ENCODE results near the gene NEK5.
"Not testable (repeated sequence)": the region's sequence is repeated elsewhere in the genome, so short reads cannot be mapped to it uniquely, and the experiment has no call there.

The NEK5 gene, protein sequence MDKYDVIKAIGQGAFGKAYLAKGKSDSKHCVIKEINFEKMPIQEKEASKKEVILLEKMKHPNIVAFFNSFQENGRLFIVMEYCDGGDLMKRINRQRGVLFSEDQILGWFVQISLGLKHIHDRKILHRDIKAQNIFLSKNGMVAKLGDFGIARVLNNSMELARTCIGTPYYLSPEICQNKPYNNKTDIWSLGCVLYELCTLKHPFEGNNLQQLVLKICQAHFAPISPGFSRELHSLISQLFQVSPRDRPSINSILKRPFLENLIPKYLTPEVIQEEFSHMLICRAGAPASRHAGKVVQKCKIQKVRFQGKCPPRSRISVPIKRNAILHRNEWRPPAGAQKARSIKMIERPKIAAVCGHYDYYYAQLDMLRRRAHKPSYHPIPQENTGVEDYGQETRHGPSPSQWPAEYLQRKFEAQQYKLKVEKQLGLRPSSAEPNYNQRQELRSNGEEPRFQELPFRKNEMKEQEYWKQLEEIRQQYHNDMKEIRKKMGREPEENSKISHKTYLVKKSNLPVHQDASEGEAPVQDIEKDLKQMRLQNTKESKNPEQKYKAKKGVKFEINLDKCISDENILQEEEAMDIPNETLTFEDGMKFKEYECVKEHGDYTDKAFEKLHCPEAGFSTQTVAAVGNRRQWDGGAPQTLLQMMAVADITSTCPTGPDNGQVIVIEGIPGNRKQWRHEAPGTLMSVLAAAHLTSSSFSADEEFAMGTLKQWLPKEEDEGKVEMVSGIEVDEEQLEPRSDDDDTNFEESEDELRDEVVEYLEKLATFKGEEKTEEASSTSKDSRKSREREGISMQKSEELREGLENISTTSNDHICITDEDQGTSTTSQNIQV

DNA sequence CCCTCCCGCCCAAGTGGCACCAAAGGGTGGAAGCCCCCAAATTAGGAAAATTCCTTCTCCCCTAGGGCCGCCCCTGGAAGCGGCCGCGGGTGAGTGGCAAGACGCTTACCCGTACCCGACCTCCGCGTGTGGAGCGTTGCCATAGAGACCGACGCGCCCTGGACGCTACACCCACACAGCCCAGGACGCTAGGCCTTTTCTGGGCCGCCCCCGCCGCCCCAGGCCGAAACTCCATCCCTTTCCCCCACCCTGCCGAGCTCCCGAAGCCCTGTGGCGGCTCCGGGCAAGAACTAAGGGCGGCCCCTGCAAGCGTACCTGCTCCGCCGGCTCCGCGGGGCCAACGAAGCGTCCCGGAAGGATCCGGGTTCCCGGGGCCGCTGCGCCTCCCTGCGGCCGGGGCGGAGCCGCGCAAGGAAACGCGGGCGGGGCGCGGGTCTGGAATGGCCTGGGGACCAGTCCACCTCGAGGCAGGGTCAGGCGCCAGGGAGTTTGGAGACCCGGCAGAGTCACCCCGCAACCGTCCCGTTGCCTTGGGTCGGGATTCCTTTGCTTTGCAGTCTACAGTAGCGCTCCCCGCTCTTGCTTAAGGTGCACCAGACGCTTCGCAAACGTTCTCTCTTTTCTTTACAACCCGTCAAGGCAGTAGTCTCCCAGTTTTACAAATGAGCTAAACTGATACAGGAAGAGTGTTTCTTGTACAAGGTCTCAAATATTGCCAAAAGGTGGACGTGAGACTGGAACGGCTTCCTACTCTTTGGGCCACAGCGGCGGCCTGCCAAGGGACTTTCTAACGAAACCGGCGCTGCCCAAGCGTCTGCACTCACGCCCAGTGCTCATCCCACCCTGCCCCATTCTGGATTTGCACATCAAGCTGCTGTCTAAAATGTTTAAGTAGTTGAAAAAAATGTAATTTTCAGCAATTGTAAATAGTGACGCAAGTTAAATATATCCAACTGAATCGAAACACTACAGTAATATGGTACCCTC, at the start of gene NEK5:
TSS of gene NEK5 (minus strand) at position 360 of the 987 bp plus-strand sequence. CDS start 1,591 bp downstream, outside the sequence.
- in situ Hi-C loops (cut with HindIII; ENCODE audit: low pct_ligation_motif_present, low pct_unique_long_range_greater_than_20kb, low sequenced_read_pairs): no loop called here
- DNase-seq: peak; percentile 62

DNA sequence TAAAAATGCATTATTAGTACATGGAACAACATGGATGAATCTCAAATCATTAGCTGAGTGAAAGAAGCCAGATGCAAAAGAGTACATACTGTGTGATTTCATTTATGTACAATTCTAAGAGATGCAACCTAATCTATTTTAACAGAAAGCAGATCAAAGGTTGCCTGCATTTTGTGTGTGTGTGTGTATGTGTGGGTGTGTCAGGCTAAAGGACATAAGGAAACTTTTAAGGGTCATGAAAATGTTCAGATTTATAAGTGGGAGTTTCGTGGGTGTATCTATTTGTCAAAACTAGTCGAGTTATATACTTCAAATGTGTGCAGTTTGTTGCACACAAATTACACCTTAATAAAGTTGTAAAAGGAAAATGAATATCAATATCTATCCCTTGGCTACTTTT, 48.4 kb upstream of the NEK5 start:
- DNase-seq: no peak
- in situ Hi-C loops (cut with HindIII; ENCODE audit: low pct_ligation_motif_present, low pct_unique_long_range_greater_than_20kb, low sequenced_read_pairs): no loop called here

DNA sequence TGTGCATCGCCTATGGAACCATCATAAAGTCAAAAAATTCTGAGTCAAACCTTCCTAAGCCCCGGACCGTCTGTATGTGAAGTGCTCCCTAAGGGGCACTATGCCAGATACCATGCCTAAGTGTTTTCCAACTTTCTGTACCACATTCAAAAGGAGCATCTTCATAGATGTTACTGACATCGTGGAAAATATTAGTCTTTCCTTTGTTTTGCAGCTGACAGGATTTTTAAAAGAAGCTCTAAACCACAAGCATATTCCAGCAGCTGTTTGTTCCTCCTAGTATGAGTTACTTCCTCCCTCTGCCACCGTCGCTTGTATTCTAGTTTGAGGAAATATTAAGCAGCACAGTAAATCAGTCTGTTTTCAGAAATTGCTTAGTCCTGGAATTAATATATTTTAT, 45.1 kb upstream of the NEK5 start:
- in situ Hi-C loops (cut with HindIII; ENCODE audit: low pct_ligation_motif_present, low pct_unique_long_range_greater_than_20kb, low sequenced_read_pairs); DNase-seq: not testable (repeated sequence)

DNA sequence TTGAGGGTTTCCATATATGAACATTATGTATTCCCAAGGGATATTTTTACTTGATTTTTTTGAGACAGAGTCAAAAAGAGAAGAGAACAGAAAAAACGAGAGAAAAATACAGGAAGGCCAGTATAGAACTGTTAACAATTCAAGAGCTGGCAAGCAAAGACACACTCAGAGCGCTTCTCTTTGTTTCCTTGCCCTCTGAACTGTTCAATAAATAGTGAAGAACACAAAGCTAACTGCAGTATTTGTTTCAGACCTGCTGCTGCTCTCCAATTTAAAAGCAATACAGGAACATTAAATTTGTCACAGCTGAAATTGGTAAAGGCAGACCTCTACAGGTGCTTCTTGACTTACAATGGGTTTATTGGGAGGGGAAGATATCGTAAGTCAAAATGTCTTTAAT, 44.5 kb upstream of the NEK5 start:
- no peak for DNase-seq
- in situ Hi-C loops (cut with HindIII; ENCODE audit: low pct_ligation_motif_present, low pct_unique_long_range_greater_than_20kb, low sequenced_read_pairs): no loop called here

DNA sequence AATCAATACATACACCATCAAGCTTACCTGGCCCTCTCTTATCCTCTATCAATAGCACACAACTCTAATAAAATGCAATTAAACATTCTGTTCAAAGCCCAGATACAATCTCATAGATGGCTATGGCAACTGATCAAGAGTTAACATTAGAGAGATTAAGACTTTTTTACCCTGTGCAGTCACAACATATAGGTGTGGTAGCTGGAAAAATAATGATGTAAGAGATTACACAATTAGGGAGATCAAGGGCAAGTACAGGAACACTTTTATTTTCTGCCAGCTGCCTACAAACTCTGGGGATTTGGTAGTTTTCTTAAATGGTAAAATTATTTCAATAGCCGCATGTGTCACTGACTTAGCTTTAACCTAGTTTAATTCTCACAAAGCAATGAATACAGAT, 42.8 kb upstream of the NEK5 start:
- DNase-seq; in situ Hi-C loops (cut with HindIII; ENCODE audit: low pct_ligation_motif_present, low pct_unique_long_range_greater_than_20kb, low sequenced_read_pairs): not testable (repeated sequence)

DNA sequence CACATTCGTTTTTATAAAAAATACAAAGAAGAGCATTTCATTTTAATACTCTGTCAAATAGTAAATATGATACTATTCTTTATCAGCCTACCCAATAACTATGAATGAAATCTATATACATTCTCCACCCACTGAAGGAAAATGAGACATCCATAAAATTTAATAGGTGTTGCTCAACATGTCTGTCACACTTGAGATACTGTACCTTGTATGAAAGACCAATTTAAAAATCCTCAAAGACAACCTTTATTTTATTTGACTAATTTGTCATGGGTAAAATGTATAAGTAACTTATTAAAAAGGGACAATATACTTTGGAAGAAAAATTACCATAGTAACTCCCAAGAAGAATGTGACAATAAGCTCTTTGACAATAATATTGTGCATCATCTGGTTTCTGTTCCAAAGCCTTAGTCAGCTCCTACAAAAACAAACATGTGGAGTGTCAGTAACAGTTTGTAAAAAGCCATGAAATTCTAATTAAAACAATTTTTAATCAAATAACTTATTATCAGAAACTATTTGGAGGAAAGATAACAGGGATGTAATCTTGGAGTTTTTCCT, 42.0 kb upstream of the NEK5 start:
- DNase-seq; in situ Hi-C loops (cut with HindIII; ENCODE audit: low pct_ligation_motif_present, low pct_unique_long_range_greater_than_20kb, low sequenced_read_pairs): not testable (repeated sequence)

DNA sequence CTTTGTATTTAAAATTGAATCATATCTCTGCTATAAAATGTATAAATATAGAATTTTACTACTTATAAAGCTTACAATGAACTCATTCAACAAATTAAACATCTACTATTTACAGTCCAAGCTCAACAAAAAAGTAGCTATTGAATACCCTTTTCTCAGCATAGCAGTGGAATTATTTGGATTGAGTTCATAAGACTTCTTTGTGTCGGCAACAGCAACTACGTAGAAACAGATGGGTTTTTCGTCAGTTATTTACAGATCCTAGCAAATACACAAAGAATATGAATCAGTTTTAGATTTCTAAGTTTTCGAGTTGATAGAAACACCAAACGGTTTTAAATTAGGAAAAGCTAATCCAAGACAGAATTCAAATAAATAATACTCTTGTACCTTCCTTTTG, 41.0 kb upstream of the NEK5 start:
- in situ Hi-C loops (cut with HindIII; ENCODE audit: low pct_ligation_motif_present, low pct_unique_long_range_greater_than_20kb, low sequenced_read_pairs): no loop called here
- DNase-seq: no peak

DNA sequence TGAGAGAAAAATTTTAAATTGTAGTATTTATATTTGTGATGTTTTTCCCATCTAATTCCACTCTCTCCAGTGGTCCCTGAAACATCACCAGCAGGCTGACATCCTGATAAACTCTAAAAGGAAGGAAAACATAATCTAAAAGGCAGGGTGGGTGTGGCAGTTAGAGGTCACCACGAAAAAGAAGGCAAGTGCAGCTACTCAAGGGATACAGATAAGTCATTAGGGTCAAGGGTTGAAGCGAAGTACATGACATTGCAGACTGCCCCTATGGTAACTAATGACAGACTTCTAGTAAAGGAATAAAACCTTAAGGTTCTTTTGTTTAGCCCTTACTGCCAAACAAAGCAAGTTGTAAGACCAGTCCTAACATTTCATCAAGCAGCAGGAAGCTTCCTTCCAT, 36.5 kb upstream of the NEK5 start:
- in situ Hi-C loops (cut with HindIII; ENCODE audit: low pct_ligation_motif_present, low pct_unique_long_range_greater_than_20kb, low sequenced_read_pairs): no loop called here
- DNase-seq: no peak

DNA sequence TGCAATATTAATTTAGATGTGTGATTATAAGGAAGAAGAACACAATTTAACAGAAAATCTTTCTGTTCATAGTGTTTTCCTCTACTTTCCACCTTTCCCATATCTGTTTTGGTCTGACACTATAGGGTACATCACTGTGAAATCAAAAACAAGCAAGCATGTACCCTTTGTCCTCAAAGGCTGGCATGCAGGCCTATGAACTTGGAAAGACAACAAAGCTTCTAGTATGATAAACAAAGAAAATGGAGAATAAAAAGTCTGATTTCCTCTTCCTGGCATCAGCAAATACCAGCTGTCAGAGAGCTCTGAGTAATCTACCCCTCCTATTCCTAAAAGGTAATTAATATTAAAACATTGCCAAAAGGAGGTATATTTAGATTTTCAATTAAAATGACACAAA, 36.1 kb upstream of the NEK5 start:
- in situ Hi-C loops (cut with HindIII; ENCODE audit: low pct_ligation_motif_present, low pct_unique_long_range_greater_than_20kb, low sequenced_read_pairs): no loop called here
- no peak for DNase-seq

DNA sequence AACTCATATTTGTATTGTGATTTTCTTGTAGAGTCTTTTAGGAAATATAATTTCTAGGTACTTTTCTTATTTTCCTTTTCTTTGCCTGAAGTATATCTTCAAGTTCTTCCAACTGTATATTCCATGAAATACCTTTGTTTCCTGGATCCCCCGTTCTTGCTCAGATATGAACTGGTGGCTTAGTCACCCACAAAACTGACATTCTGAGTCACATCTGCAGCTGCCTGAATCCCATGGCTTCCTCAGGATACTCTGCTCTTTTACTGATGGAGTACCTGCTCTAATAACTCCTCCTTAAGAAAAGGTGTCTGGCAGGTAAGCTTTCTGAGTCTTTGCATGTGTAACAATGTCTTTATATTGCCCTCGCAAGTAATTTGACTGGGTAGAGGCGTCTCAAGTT, 35.0 kb upstream of the NEK5 start:
- in situ Hi-C loops (cut with HindIII; ENCODE audit: low pct_ligation_motif_present, low pct_unique_long_range_greater_than_20kb, low sequenced_read_pairs); DNase-seq: not testable (repeated sequence)

DNA sequence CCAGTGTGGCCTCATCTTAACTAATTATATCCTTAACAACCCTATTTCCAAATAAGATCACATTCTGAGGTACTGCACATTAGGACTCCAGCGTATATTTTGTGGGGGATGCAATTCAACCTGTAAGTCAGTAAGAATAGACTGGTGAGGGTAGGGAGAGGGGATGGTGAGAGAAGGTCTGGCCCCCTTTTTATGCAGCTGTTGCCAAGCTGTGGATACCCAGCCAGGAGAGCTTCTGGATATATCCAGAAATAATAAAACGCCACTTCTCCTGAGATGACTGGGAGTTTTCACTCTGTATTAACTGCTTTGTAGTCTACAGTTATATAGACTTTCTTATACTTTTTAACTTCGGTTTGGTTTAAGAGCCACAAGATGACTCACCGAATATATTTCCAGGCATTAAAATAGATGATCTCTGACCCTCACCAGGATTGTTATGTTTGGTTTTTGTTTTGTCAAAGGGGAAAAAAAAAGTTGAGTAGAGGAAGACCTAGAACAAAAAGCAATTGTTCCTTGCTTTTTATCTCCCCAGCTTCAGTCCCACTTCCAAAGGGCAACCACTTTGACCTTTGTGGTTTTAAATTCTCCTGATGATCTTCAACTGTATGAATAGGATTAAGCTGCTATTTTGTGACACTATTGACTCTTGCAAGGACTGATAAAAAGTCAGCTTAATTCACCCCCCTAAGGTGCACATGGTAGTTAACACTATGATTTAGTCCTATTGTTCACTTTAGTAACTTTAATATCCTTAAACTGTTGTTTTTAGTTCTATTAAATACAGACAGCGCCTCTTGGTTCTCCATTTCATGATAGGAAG, 33.6 kb upstream of the NEK5 start:
- in situ Hi-C loops (cut with HindIII; ENCODE audit: low pct_ligation_motif_present, low pct_unique_long_range_greater_than_20kb, low sequenced_read_pairs): no loop called here
- peak; percentile 26 for DNase-seq

DNA sequence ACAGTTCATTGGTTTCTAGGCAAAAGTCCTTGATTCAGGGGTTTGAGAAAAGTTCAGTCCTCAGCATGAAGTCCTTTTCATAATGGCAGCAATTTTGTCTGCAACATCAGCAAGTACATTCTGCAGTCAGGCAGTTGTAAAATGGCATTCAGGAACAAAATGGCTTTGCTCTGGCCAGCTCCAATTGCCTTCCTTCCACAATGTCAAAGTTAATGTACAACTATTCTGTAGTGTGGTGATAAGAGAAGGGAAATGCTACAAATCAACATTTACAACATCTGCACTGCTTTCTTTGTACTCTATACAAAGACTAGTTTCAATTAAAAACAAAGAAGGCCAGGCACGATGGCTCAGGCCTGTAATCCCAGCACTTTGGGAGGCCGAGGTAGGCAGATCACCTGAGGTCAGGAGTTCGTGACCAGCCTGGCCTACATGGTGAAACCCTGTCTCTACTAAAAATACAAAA, 32.3 kb upstream of the NEK5 start:
- in situ Hi-C loops (cut with HindIII; ENCODE audit: low pct_ligation_motif_present, low pct_unique_long_range_greater_than_20kb, low sequenced_read_pairs): no loop called here

DNA sequence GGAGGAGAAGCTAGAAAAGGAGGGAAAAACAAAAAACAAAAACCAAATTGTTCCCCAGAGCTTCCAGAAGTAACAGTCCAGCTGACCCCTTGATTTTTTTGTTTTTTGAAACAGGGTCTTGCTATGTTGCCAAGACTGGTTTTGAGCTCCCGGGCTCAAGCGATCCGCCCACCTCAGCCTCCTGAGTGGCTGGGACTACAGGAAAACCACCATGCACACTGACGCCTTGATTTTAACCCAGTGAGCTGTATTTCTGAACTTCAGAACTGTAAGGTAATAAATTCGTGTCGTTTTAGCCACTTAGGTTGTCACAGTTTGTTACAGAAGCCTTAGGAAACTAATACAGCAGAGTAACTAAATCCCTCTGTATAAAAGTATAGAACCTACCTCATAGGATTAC, 31.6 kb upstream of the NEK5 start:
- in situ Hi-C loops (cut with HindIII; ENCODE audit: low pct_ligation_motif_present, low pct_unique_long_range_greater_than_20kb, low sequenced_read_pairs): no loop called here

More for the DNA sequence above, 32.3 kb upstream of the NEK5 start:
- no peak for DNase-seq

DNA sequence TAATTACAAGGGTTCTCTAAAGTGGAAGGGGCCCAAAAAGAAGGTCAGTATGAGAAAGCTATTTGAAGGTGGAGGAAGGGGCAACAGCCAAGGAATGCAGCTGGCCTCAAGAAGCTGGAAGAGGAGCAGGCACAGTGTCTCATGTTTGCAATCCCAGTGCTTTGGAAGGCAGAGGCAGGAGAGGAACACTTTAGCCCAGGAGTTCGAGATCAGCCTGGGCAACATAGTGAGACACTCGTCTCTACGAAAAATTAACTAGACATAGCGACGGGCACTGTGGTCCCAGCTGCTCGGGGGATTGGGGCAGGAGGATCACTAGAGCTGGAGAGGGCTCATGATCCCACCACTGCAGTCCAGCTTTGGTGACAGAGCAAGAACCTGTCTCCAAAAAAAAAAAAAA, 31.2 kb upstream of the NEK5 start:
- in situ Hi-C loops (cut with HindIII; ENCODE audit: low pct_ligation_motif_present, low pct_unique_long_range_greater_than_20kb, low sequenced_read_pairs): no loop called here
- DNase-seq: no peak

More for the DNA sequence above, 31.6 kb upstream of the NEK5 start:
- DNase-seq: no peak

DNA sequence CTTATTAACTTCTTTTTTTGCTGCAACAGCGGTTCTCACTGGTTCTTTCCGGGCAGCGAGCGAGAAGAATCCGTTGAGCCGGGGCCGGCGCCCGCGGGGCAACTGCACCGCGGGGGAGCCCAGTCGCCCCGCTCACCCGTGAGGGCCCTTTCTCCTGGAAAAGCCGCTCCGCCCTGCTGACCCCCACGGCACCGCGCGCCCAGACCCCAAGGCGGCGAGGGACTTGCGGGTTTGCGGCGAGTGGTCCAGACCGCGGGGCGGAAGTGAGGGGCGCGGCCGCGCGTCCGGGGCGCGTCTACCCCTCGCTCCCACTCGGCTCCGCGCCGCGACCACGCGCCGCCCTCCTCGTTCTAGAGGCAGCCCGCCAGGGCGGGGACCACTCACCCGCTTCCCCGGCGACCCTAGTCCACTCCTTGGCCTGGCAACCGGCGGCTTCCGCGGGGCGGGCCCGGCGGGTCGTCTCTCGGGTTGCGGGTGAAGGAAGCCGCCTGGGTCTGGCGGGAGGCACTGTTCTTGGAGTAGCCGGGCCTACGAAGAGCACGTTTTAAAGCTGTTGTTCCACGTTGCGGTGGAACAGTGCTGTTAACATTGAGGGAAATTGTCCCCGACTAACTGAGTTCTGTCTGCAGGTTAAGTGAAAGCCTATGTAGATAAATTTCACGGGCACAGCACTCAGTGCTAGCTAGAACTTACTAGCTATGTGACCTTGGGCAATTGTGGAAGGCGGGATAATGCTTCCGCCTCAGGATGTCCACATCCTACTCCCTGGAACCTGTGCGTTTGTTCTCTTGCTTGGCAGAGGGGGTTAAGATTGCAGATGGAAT, 30.5 kb upstream of the NEK5 start, which contains the start of gene NEK3:
TSS of gene NEK3 (minus strand) at position 439 of the 824 bp plus-strand sequence. CDS start 3,406 bp downstream, outside the sequence.
- DNase-seq: peak; percentile 75
- in situ Hi-C loops (cut with HindIII; ENCODE audit: low pct_ligation_motif_present, low pct_unique_long_range_greater_than_20kb, low sequenced_read_pairs): no loop called here

DNA sequence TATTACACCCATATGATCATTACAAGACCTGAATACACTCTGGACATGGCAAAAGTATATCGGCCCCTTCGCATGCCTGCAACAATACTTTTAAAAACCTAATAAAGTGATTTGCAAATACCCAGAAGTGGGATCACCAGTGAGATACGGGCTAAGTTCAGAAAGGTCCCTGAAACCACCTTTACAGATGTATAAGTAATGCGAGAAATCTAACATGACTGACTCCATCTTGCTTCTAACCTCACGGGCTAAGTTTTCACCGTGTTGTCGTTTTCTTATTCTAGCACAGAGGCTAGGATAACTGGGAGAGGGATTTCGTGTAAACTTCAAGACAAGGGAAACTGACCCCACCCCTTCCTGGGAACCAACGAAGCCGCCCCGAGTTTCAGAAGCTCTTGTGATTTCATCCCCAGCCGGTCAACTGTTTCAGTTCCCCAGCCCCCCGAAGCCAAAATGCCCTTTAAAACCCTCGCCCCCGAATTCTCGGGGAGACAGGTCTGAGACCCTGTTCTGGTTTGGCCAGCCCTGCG, 29.8 kb upstream of the NEK5 start:
- in situ Hi-C loops (cut with HindIII; ENCODE audit: low pct_ligation_motif_present, low pct_unique_long_range_greater_than_20kb, low sequenced_read_pairs): no loop called here
- peak; percentile 35 for DNase-seq
